Ascending aorta (tissue), 2 donors: ENCODE results near the gene LTBR. TPM values are rescaled to one million over a fixed set of nuclear protein-coding genes. Genes with fewer than 3 reads are reported as not detected.

Experiments
- DNase-seq, 2 donors: peaks; one replicate each; pipeline ENCODE4 v3.0.0-alpha.2; 2019; ENCODE audit warnings: low spot score in 2 of 2
- H3K27ac ChIP-seq, 2 donors: fragments of 200-600 bp; sonication (generic); one replicate each; pipeline ENCODE4 v1.5.1; 2016 to 2017; ENCODE audit warnings: mild to moderate bottlenecking in 1 of 2
- H3K27me3 ChIP-seq: fragments of 200-600 bp; sonication (generic); one replicate; pipeline ENCODE4 v1.5.1; 2017
- H3K36me3 ChIP-seq, 2 donors: fragments of 200-600 bp; sonication (generic); one replicate each; pipeline ENCODE4 v1.5.1; 2016
- H3K4me1 ChIP-seq, 2 donors: fragments of 200-600 bp; sonication (generic); one replicate each; pipeline ENCODE4 v1.5.1; 2016 to 2017; ENCODE audit warnings: mild to moderate bottlenecking in 1 of 2
- H3K4me3 ChIP-seq, 2 donors: fragments of 200-600 bp; sonication (generic); one replicate each; pipeline ENCODE4 v1.5.1; 2016 to 2017; ENCODE audit warnings: mild to moderate bottlenecking in 1 of 2
- H3K9me3 ChIP-seq, 2 donors: fragments of 200-600 bp; sonication (generic); one replicate each; pipeline ENCODE4 v1.5.1; 2016
- CTCF ChIP-seq, 3 experiments: fragments of 200-600 bp in 2 of 3; fragments of 450-650 bp in 1 of 3; sonication (generic) in 2 of 3; IDR thresholded peaks; one replicate each; pipeline ENCODE4 v1.5.1; 2016 to 2019; ENCODE audit warnings: antibody characterized with exemption in 3 of 3, mild to moderate bottlenecking in 1 of 3, moderate library complexity in 1 of 3
- intact Hi-C: fragments of 100-400 bp; cut with DNase I; formaldehyde crosslinking; loops from one replicate; pipeline ENCODE4 v1.15.1; 2023
- total RNA-seq: library from RNA; depleted of rRNA; stranded (reverse); fragments of >200 nt; gene quantifications from one replicate; pipeline ENCODE4 v1.1.0, GENCODE V29; 2016

The LTBR gene
- total RNA-seq, 1 donor from 2014 or later: 284 TPM

GRCh38 chr12:6360080-6360571, 23.8 kb upstream of the LTBR start:
- no peak overlapping the region for H3K4me3 ChIP-seq
- no peak for DNase-seq
- H3K9me3 ChIP-seq: no peaks in the 10 kb centered on the region
- intact Hi-C loops: no loop called here
- H3K4me1 ChIP-seq: peaks cover 0 to 5% of the 10 kb centered on the region in 2 donors
- no peak for TF ChIP-seq CTCF (IDR thresholded peaks at IDR 0.05)
- H3K27ac ChIP-seq: no peak overlapping the region
- no peaks in the 10 kb centered on the region for H3K27me3 ChIP-seq
- H3K36me3 ChIP-seq: no peaks in the 10 kb centered on the region

DNA sequence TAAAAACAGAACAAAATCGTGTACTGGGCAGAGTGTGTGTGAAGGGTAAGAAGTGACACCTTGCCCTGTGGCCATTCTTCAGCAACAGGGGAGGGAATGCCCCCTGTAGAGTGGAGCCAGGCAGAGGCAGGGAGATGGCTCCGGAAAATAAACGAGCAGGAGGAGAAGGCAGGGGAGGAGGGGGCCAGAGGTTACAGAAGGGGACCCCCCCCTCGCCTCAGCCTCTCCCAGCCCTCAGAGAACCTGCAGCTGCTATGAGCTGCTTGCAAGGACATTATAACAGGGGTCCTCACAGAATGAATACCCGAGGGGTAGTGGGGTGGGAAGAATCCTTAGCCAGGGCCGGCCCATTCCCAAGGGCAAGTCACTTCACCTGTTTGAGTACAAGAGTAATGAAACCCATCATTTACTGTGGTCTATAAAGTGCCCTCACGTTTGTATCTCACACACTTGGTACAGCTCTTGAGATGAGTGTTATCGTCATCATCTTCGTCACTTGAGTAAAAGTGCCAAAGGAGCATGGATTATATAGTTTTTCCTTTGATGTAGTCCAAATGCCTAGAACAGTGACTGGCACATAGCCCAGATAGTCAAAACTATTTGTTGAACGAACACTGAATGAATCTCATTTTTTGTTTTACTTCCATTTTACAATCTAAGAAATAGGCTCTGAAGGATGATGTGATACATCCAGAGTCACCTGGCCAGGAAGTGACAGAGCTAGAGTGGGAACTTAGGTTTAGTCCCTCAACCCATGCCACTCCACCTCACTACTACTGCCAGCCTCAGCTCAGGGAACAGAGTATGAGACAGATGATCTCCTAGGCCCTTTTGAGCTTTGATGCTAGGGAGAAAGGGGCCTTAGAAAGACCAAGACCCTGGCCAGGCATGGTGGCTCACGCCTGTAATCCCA, 23.1 kb upstream of the LTBR start:
- intact Hi-C loops: no loop called here
- H3K27me3 ChIP-seq: no peaks in the 10 kb centered on the region
- H3K27ac ChIP-seq: no peak overlapping the region
- no peak for DNase-seq
- H3K4me3 ChIP-seq: no peak overlapping the region
- H3K36me3 ChIP-seq: no peaks in the 10 kb centered on the region
- H3K4me1 ChIP-seq: peaks cover 0 to 5% of the 10 kb centered on the region in 2 donors
- TF ChIP-seq CTCF (IDR thresholded peaks at IDR 0.05): no peak
- no peaks in the 10 kb centered on the region for H3K9me3 ChIP-seq

DNA sequence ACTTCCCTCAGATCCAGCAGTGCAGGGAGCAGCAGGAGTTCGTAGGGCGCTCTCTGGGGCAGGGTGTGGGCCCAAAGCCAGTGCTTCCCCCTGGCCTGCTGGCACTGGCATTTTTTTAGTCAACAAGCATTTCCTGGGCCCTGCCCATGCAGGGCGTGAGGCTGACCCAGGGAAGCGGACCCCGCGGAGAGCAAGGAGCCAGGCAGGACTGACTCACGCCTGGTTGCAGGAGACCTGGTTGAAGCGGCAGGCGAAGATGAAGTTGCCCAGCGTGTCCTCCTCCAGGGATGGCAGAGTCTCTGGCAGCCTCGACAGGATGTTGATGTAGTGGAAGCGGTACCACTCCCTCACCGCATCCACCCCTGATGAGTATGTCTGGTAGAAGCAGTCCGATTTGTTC, 22.1 kb upstream of the LTBR start:
- Histone ChIP-seq H3K27ac (peak overlapping the region in 1 of 2 donors; percentile 34), H3K27me3 (no peaks in the 10 kb centered on the region), H3K4me3 (no peak overlapping the region), H3K4me1 (peaks cover 0 to 5% of the 10 kb centered on the region in 2 donors), H3K9me3 (no peaks in the 10 kb centered on the region), H3K36me3 (no peaks in the 10 kb centered on the region)
- intact Hi-C loops: no loop called here
- TF ChIP-seq CTCF (IDR thresholded peaks at IDR 0.05): no peak
- peak in 1 of 2 donors; percentile 82 for DNase-seq

DNA sequence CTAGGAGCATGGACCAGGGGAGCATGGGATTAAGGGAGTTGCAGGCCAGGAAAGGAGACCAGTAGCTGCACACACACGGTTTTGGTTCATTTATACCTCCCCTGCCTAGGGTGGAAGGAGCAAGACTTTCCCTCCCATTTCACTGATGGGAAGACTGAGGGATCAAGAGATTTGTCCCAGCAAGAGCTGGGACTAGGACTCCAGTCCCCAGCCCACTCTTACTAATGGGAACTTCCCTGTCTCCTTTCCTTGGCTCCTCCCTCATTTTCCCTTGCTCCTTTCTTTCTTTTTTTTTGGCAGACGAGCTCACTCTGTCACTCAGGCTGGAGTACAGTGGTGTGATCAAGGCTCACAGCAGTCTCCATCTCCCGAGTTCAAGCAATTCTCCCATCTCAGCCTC, 21.6 kb upstream of the LTBR start:
- intact Hi-C loops: no loop called here
- DNase-seq: no peak

DNA sequence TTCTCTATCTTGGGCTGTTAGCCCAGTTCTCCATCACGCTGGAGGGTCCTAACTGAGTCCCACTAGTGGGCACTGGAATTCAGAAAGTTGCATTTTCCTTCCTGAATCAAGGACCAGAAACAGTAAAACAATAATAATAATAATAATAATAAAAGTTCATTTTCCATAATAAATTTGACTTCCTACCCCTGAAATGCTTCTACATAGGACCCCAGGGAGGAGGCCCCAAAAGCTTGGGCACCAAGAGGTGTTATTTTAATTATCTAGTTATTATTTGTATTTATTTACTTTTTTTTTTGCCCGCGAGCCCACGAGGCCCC, 21.0 kb upstream of the LTBR start:
- H3K27me3 ChIP-seq: no peaks in the 10 kb centered on the region
- peaks cover 0 to 5% of the 10 kb centered on the region in 2 donors for H3K4me1 ChIP-seq

More for the DNA sequence above, 21.6 kb upstream of the LTBR start:
- Histone ChIP-seq H3K27me3 (no peaks in the 10 kb centered on the region), H3K36me3 (no peaks in the 10 kb centered on the region), H3K4me3 (no peak overlapping the region), H3K27ac (peak overlapping the region in 1 of 2 donors; percentile 34), H3K9me3 (no peaks in the 10 kb centered on the region), H3K4me1 (peaks cover 0 to 5% of the 10 kb centered on the region in 2 donors)
- no peak for TF ChIP-seq CTCF (IDR thresholded peaks at IDR 0.05)

More for the DNA sequence above, 21.0 kb upstream of the LTBR start:
- intact Hi-C loops: no loop called here
- no peak for DNase-seq
- peak overlapping the region; percentile 59 to 65 for H3K4me3 ChIP-seq
- H3K36me3 ChIP-seq: no peaks in the 10 kb centered on the region
- H3K9me3 ChIP-seq: no peaks in the 10 kb centered on the region
- H3K27ac ChIP-seq: peak overlapping the region; percentile 55 to 74
- no peak for TF ChIP-seq CTCF (IDR thresholded peaks at IDR 0.05)
